Measurements from ENCODE around the gene IGF2R. TPM values are rescaled to one million over a fixed set of nuclear protein-coding genes. Genes with fewer than 3 reads are reported as not detected.

IGF2R gene
- total RNA-seq, 4 donors from 2014 or later, result 56.6 to 134 (median 108) TPM

GRCh38 chr6:160116411-160116810, 147.5 kb downstream of the IGF2R start:
- no peak for ATAC-seq
- H3K9me3 ChIP-seq, result no peaks in the 10 kb centered on the region
- H3K27me3 ChIP-seq, result no peaks in the 10 kb centered on the region
- no peak for TF ChIP-seq CTCF (IDR thresholded peaks at IDR 0.05 in 4 of 5, conservative IDR thresholded peaks at IDR 0.05 in 1 of 5)
- no peak for DNase-seq
- H3K4me3 ChIP-seq, result no peak overlapping the region
- intact Hi-C loops (cut with DNase I; ENCODE audit: low total_unique reads), result no loop called here
- H3K27ac ChIP-seq, result no peak overlapping the region
- H3K4me1 ChIP-seq, result no peaks in the 10 kb centered on the region
- in situ Hi-C loops (cut with MboI; ENCODE audit: low sequenced_read_pairs in 4 of 4), result no loop called here
- H3K36me3 ChIP-seq, result peaks cover 0 to 12% of the 10 kb centered on the region in 2 donors

GRCh38 chr6:160117137-160117536, 148.3 kb downstream of the IGF2R start:
- Histone ChIP-seq H3K4me1 (no peaks in the 10 kb centered on the region), H3K4me3 (no peak overlapping the region), H3K9me3 (no peaks in the 10 kb centered on the region), H3K36me3 (peaks cover 0 to 15% of the 10 kb centered on the region in 2 donors), H3K27ac (no peak overlapping the region), H3K27me3 (no peaks in the 10 kb centered on the region)
- TF ChIP-seq POLR2A (IDR thresholded peaks at IDR 0.05) (no peak), CTCF (IDR thresholded peaks at IDR 0.05 in 4 of 5, conservative IDR thresholded peaks at IDR 0.05 in 1 of 5) (no peak)
- DNase-seq, result no peak
- intact Hi-C loops (cut with DNase I; ENCODE audit: low total_unique reads) (no loop called here), in situ Hi-C loops (cut with MboI; ENCODE audit: low sequenced_read_pairs in 4 of 4) (no loop called here)
- no peak for ATAC-seq

GRCh38 chr6:160118620-160119229, 149.8 kb downstream of the IGF2R start:
- in situ Hi-C loops (cut with MboI; ENCODE audit: low sequenced_read_pairs in 4 of 4), result no loop called here
- no peak for ATAC-seq
- DNase-seq, result no peak

GRCh38 chr6:160120087-160120486, 151.2 kb downstream of the IGF2R start:
- intact Hi-C loops (cut with DNase I; ENCODE audit: low total_unique reads) (no loop called here), in situ Hi-C loops (cut with MboI; ENCODE audit: low sequenced_read_pairs in 4 of 4) (no loop called here)
- H3K9me3 ChIP-seq, result no peaks in the 10 kb centered on the region
- no peak for DNase-seq
- H3K4me1 ChIP-seq, result no peaks in the 10 kb centered on the region
- peaks cover 0 to 15% of the 10 kb centered on the region in 2 donors for H3K36me3 ChIP-seq
- no peaks in the 10 kb centered on the region for H3K27me3 ChIP-seq
- no peak overlapping the region for H3K27ac ChIP-seq
- TF ChIP-seq POLR2A (IDR thresholded peaks at IDR 0.05) (no peak), CTCF (IDR thresholded peaks at IDR 0.05 in 4 of 5, conservative IDR thresholded peaks at IDR 0.05 in 1 of 5) (no peak)
- no peak overlapping the region for H3K4me3 ChIP-seq
- ATAC-seq, result no peak

More at GRCh38 chr6:160118620-160119229, 149.8 kb downstream of the IGF2R start:
- H3K27ac ChIP-seq, result no peak overlapping the region
- peaks cover 0 to 15% of the 10 kb centered on the region in 2 donors for H3K36me3 ChIP-seq
- no peaks in the 10 kb centered on the region for H3K9me3 ChIP-seq
- no peaks in the 10 kb centered on the region for H3K4me1 ChIP-seq
- intact Hi-C loops (cut with DNase I; ENCODE audit: low total_unique reads), result no loop called here
- H3K27me3 ChIP-seq, result no peaks in the 10 kb centered on the region
- no peak for TF ChIP-seq CTCF (IDR thresholded peaks at IDR 0.05 in 4 of 5, conservative IDR thresholded peaks at IDR 0.05 in 1 of 5)
- TF ChIP-seq POLR2A (IDR thresholded peaks at IDR 0.05), result no peak
- H3K4me3 ChIP-seq, result no peak overlapping the region

GRCh38 chr6:160121558-160121957, 152.7 kb downstream of the IGF2R start, which contains the start of gene SLC22A1:
TSS of gene SLC22A1 (plus strand) at chr6:160121815. CDS start at chr6:160121936, 121 bp downstream.
- intact Hi-C loops (cut with DNase I; ENCODE audit: low total_unique reads), result no loop called here
- in situ Hi-C loops (cut with MboI; ENCODE audit: low sequenced_read_pairs in 4 of 4), result no loop called here
- no peak for DNase-seq

More at GRCh38 chr6:160121558-160121957, 152.7 kb downstream of the IGF2R start, which contains the start of gene SLC22A1:
- no peak within 1 kb of the TSS for H3K4me3 ChIP-seq
- H3K27ac ChIP-seq, result no peak within 1 kb of the TSS
- no peaks in the 10 kb centered on the region for H3K27me3 ChIP-seq
- H3K9me3 ChIP-seq, result no peaks in the 10 kb centered on the region
- TF ChIP-seq POLR2A (IDR thresholded peaks at IDR 0.05) (no peak), CTCF (IDR thresholded peaks at IDR 0.05 in 4 of 5, conservative IDR thresholded peaks at IDR 0.05 in 1 of 5) (no peak)
- H3K36me3 ChIP-seq, result peaks cover 0 to 15% of the 10 kb centered on the region in 2 donors
- no peaks in the 10 kb centered on the region for H3K4me1 ChIP-seq
- ATAC-seq, result no peak

All from gastrocnemius medialis (tissue), 4 donors.